ENCODE measurements around the gene ZNF267.

DNA sequence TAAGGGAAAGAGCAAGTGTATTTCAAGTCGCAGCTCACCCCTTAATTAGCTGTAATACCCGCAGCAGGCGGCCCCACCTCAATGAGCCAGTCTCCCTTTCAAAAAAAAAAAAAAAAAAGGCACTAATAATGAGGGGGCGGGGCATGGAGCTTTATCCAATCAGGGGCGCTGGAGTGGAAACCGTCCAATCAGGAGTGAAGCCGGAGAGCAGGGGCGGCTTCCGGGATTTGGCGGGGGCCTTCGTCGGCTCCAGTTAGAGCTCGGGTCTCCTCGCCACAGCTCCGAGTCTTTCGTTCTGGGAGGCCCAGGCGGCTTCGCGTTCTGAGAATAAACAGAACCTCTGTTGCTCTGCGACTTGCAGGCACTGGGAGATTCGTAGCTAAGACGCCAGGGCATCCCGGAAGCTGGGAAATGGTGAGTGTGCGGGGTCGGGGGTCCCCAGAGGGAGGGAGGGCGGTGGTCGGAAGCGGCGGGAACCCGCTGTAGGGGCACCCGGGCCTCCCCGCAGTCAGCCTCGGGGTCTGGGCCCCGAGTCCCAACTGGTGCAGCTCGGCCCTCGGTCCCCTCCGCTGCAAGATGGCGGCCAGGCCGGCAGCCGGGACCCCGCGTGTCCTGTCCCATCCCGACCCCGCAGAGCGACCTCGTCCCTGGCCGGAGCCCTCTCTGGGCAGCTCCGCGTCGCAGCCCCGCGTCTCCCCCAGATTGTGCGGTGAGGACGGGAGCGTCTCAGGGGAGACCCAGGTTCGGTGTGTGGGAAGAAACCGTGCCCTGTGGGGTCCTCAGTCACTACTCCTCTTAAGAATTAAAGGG lies at the start of gene ZNF267:
- TF ChIP-seq TRIM28 (IDR thresholded peaks at IDR 0.05; ENCODE audit: borderline replicate concordance, low read length) (no peak), TCF7L2 (IDR thresholded peaks at IDR 0.05; ENCODE audit: borderline replicate concordance, low read depth, low read length) (no peak)
- TF ChIP-seq, protein P1, sequence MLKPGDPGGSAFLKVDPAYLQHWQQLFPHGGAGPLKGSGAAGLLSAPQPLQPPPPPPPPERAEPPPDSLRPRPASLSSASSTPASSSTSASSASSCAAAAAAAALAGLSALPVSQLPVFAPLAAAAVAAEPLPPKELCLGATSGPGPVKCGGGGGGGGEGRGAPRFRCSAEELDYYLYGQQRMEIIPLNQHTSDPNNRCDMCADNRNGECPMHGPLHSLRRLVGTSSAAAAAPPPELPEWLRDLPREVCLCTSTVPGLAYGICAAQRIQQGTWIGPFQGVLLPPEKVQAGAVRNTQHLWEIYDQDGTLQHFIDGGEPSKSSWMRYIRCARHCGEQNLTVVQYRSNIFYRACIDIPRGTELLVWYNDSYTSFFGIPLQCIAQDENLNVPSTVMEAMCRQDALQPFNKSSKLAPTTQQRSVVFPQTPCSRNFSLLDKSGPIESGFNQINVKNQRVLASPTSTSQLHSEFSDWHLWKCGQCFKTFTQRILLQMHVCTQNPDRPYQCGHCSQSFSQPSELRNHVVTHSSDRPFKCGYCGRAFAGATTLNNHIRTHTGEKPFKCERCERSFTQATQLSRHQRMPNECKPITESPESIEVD (tag by site-specific recombination; IDR thresholded peaks at IDR 0.05): no peak
